MV-4-11 (cell line): ENCODE measurements around the gene CD247.
"Not testable (repeated sequence)": the region's sequence is repeated elsewhere in the genome, so short reads cannot be mapped to it uniquely, and the experiment has no call there.

Experiments used
- DNase-seq: peaks from one replicate; lab custom pipeline; 2025; lab: John Stamatoyannopoulos, UW

The CD247 gene

GRCh38 chr1:167518331-167518700 is at the start of gene CD247:
Gene CD247, minus strand, starts transcription at chr1:167518529. Its CDS starts 64 bp downstream, at chr1:167518465.
- no peak for DNase-seq

- no peak for DNase-seq
Observed at GRCh38 chr1:167567663-167568062, 49.3 kb upstream of the CD247 start.

- no peak for DNase-seq
Observed at GRCh38 chr1:167566766-167567165, 48.4 kb upstream of the CD247 start.

GRCh38 chr1:167565922-167566321 is 47.6 kb upstream of the CD247 start:
- peak; percentile 39 for DNase-seq

- DNase-seq: peak; percentile 77
Observed at GRCh38 chr1:167564612-167565270, 46.4 kb upstream of the CD247 start.

- DNase-seq: peak; percentile 99
Observed at GRCh38 chr1:167563579-167564246, 45.4 kb upstream of the CD247 start.

- peak; percentile 82 for DNase-seq
Observed at GRCh38 chr1:167562702-167563101, 44.4 kb upstream of the CD247 start.

- peak; percentile 65 for DNase-seq
Observed at GRCh38 chr1:167561753-167562152, 43.4 kb upstream of the CD247 start.

- DNase-seq: peak; percentile 72
Observed at GRCh38 chr1:167555971-167556714, 37.8 kb upstream of the CD247 start.

- not testable (repeated sequence) for DNase-seq
Observed at GRCh38 chr1:167555072-167555471, 36.7 kb upstream of the CD247 start.

- peak; percentile 9 for DNase-seq
Observed at GRCh38 chr1:167554028-167554779, 35.9 kb upstream of the CD247 start.

- peak; percentile 89 for DNase-seq
Observed at GRCh38 chr1:167553136-167554027, 35.1 kb upstream of the CD247 start, which contains the start of gene CREG1. Gene CREG1, minus strand, starts transcription at chr1:167553762.

GRCh38 chr1:167551362-167551761 is 33.0 kb upstream of the CD247 start:
- DNase-seq: peak; percentile 37

GRCh38 chr1:167548059-167548932 is 30.0 kb upstream of the CD247 start:
- peak; percentile 90 for DNase-seq

- DNase-seq: no peak
Observed at GRCh38 chr1:167546935-167547334, 28.6 kb upstream of the CD247 start.

GRCh38 chr1:167545349-167545748 is 27.0 kb upstream of the CD247 start:
- DNase-seq: no peak

GRCh38 chr1:167544447-167545093 is 26.2 kb upstream of the CD247 start:
- DNase-seq: no peak

- no peak for DNase-seq
Observed at GRCh38 chr1:167543199-167543990, 25.1 kb upstream of the CD247 start.
